ENCODE data around the gene ADORA1.

DNA sequence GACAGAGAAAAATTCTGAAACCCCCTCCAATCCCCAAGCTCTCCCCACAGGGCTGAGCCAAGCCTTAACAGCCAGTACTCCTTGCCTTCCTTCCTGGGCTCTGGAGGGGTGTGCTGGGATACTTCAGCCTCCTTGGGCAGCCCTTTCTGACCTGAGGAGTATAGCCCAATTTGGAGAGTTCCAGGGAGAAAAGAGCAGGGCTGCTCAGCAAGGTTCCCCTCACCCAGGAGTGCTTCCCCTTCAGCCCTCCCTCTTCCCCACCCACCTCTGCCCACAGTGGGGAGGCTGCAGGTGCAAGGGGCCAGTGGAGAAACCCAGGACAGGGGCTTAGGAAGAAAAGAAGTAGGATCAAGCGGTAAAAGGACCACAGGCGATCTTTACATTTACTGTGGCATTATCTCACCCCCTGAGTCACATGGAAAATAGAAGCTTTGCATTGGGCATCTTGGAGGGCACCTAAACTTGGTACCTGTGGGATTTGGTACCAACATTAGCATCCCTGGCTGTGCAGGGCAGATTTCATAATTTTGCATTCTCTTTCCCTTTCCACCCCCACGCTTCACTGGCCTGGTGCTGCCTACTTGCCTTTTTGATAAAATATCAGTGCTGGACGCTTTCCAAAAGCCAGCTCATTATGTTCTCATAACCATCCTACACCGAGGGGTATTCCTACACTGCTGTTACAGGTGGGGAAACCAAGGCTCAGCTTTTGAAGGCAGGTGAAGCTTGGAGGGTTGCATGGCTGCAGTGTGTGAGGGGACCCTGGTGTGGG, 2.8 kb upstream of the ADORA1 start:
- TF ChIP-seq, protein P1, sequence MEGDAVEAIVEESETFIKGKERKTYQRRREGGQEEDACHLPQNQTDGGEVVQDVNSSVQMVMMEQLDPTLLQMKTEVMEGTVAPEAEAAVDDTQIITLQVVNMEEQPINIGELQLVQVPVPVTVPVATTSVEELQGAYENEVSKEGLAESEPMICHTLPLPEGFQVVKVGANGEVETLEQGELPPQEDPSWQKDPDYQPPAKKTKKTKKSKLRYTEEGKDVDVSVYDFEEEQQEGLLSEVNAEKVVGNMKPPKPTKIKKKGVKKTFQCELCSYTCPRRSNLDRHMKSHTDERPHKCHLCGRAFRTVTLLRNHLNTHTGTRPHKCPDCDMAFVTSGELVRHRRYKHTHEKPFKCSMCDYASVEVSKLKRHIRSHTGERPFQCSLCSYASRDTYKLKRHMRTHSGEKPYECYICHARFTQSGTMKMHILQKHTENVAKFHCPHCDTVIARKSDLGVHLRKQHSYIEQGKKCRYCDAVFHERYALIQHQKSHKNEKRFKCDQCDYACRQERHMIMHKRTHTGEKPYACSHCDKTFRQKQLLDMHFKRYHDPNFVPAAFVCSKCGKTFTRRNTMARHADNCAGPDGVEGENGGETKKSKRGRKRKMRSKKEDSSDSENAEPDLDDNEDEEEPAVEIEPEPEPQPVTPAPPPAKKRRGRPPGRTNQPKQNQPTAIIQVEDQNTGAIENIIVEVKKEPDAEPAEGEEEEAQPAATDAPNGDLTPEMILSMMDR (conservative IDR thresholded peaks at IDR 0.05; ENCODE audit: low read depth, low read length) = no peak
- TF ChIP-seq EZH2 (IDR thresholded peaks at IDR 0.05; ENCODE audit: borderline replicate concordance, low read depth, low read length, poor library complexity, severe bottlenecking) = no peak
